Endothelial cell (in vitro differentiated cells): ENCODE results near the gene CNTN6. TPM values are rescaled to one million over a fixed set of nuclear protein-coding genes. Genes with fewer than 3 reads are reported as not detected.

Source experiments
- DNase-seq: peaks from one replicate; pipeline ENCODE4 v3.0.0; 2021; ENCODE audit warnings: low spot score
- H3K27ac Mint-ChIP-seq: one replicate; pipeline ENCODE4 v1.8.0; 2021; ENCODE audit warnings: mixed read lengths, inconsistent platforms; ENCODE audit not compliant: unreplicated experiment
- H3K27me3 Mint-ChIP-seq: one replicate; pipeline ENCODE4 v1.8.0; 2021; ENCODE audit warnings: mild to moderate bottlenecking, moderate library complexity, mixed read lengths, inconsistent platforms; ENCODE audit not compliant: unreplicated experiment
- H3K36me3 Mint-ChIP-seq: one replicate; pipeline ENCODE4 v1.8.0; 2021; ENCODE audit warnings: mild to moderate bottlenecking, low read depth, mixed read lengths, inconsistent platforms; ENCODE audit not compliant: unreplicated experiment
- H3K4me1 Mint-ChIP-seq: one replicate; pipeline ENCODE4 v1.8.0; 2021; ENCODE audit warnings: mild to moderate bottlenecking, mixed read lengths, inconsistent platforms; ENCODE audit not compliant: unreplicated experiment
- H3K4me3 Mint-ChIP-seq: one replicate; pipeline ENCODE4 v1.8.0; 2021; ENCODE audit warnings: mild to moderate bottlenecking, mixed read lengths, inconsistent platforms; ENCODE audit not compliant: unreplicated experiment
- H3K9me3 Mint-ChIP-seq: one replicate; pipeline ENCODE4 v1.8.0; 2021; ENCODE audit warnings: mixed read lengths, inconsistent platforms; ENCODE audit not compliant: unreplicated experiment
- CTCF ChIP-seq: fragments of 200-600 bp; sonication (generic); IDR thresholded peaks from one replicate; pipeline ENCODE4 v1.5.0; 2021; ENCODE audit warnings: antibody characterized with exemption; ENCODE audit not compliant: unreplicated experiment
- total RNA-seq: library from RNA; stranded (reverse); fragmentation: NEBNext Ultra II Directional; extraction: Animal tissue kit (Norgen Biotek cat#: 25700); gene quantifications from one replicate; pipeline ENCODE4 v1.2.1, GENCODE V29; 2021; ENCODE audit not compliant: unreplicated experiment

CNTN6 gene
- total RNA-seq, 1 donor from 2014 or later, result not detected

GRCh38 chr3:1251282-1252060, 158.6 kb downstream of the CNTN6 start:
- no peak for TF ChIP-seq CTCF
- Mint-ChIP-seq H3K27me3 (no peaks in the 10 kb centered on the region), H3K27ac (no peak overlapping the region), H3K36me3 (no peaks in the 10 kb centered on the region), H3K4me3 (no peak overlapping the region), H3K9me3 (peaks cover 24% of the 10 kb centered on the region), H3K4me1 (no peaks in the 10 kb centered on the region)
- no peak for DNase-seq

DNA sequence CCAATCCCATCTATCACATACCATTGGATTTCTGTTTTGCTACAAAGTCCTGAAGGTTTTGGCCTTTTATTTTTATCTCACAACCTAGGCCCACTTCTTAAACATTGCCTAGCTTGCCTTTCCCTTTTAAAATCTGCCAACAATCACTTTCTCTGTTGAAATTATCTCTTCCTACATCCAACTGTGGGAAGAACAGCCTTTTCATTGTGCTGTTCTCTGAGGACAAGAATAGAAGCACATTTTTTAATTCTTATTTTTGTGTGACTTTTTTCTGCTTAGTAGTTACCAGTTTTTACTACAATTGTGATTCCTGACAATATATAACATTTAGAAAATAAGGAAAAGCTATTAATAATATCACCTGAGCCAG, 159.2 kb downstream of the CNTN6 start:
- Mint-ChIP-seq H3K36me3 (no peaks in the 10 kb centered on the region), H3K27ac (no peak overlapping the region), H3K4me3 (no peak overlapping the region), H3K4me1 (no peaks in the 10 kb centered on the region), H3K27me3 (no peaks in the 10 kb centered on the region), H3K9me3 (peaks cover 24% of the 10 kb centered on the region)
- TF ChIP-seq CTCF, result no peak
- no peak for DNase-seq

- H3K9me3 Mint-ChIP-seq, result peaks cover 4% of the 10 kb centered on the region
- no peak overlapping the region for H3K27ac Mint-ChIP-seq
- no peaks in the 10 kb centered on the region for H3K36me3 Mint-ChIP-seq
These were observed 169.4 kb downstream of the CNTN6 start for GRCh38 chr3:1262246-1262645.

GRCh38 chr3:1263121-1263520, 170.3 kb downstream of the CNTN6 start:
- Mint-ChIP-seq H3K4me1 (no peaks in the 10 kb centered on the region), H3K27ac (no peak overlapping the region), H3K36me3 (no peaks in the 10 kb centered on the region), H3K27me3 (no peaks in the 10 kb centered on the region), H3K9me3 (peaks cover 6% of the 10 kb centered on the region), H3K4me3 (no peak overlapping the region)
- no peak for TF ChIP-seq CTCF
- no peak for DNase-seq

More at GRCh38 chr3:1262246-1262645, 169.4 kb downstream of the CNTN6 start:
- Mint-ChIP-seq H3K4me1 (no peaks in the 10 kb centered on the region), H3K4me3 (no peak overlapping the region), H3K27me3 (no peaks in the 10 kb centered on the region)
- no peak for TF ChIP-seq CTCF
- no peak for DNase-seq

DNA sequence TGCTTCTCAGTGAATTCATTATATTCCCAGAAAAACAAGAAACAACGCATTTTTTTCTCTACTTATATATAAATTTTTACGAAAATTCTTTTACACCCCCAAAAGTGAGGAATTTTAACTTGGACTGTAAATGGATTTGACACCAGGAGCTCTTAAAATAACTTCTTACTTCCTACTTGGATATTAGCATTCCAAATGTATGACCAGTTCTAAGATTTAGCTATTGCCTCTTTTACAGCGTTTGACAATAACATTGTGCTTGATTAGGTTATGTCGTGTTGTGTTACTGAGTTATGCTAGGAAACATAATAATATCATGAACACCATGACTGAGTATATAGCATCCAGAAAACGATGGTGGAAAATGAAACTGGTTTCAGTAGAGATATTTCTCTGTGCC, 177.0 kb downstream of the CNTN6 start:
- H3K4me3 Mint-ChIP-seq, result no peak overlapping the region
- peaks cover 19% of the 10 kb centered on the region for H3K9me3 Mint-ChIP-seq
- no peaks in the 10 kb centered on the region for H3K4me1 Mint-ChIP-seq
- no peak overlapping the region for H3K27ac Mint-ChIP-seq
- H3K27me3 Mint-ChIP-seq, result no peaks in the 10 kb centered on the region
- no peaks in the 10 kb centered on the region for H3K36me3 Mint-ChIP-seq
- TF ChIP-seq CTCF, result no peak
- no peak for DNase-seq
